IgD-negative memory B cell (primary cell): Measurements from ENCODE around the gene EEF1A1. TPM values are rescaled to one million over a fixed set of nuclear protein-coding genes. Genes with fewer than 3 reads are reported as not detected.
"Not testable (repeated sequence)": the region's sequence is repeated elsewhere in the genome, so short reads cannot be mapped to it uniquely, and the experiment has no call there.

Experiments used
- H3K27ac Mint-ChIP-seq, 3 donors: one replicate each; pipeline ENCODE4 v1.8.0; 2020 to 2022; ENCODE audit warnings: mild to moderate bottlenecking in 3 of 3, mixed read lengths in 3 of 3, moderate library complexity in 1 of 3
- H3K27me3 Mint-ChIP-seq: one replicate; pipeline ENCODE4 v1.8.0; 2021; ENCODE audit warnings: mixed read lengths
- H3K36me3 Mint-ChIP-seq: one replicate; pipeline ENCODE4 v1.8.0; 2020; ENCODE audit warnings: mild to moderate bottlenecking, mixed read lengths
- H3K4me1 Mint-ChIP-seq, 3 donors: one replicate each; pipeline ENCODE4 v1.8.0; 2020 to 2022; ENCODE audit warnings: mixed read lengths in 3 of 3, mild to moderate bottlenecking in 1 of 3
- H3K4me3 Mint-ChIP-seq, 4 donors: one replicate each; pipeline ENCODE4 v1.8.0; 2020 to 2022; ENCODE audit warnings: mild to moderate bottlenecking in 4 of 4, mixed read lengths in 4 of 4, moderate library complexity in 3 of 4
- H3K9me3 Mint-ChIP-seq, 3 donors: one replicate each; pipeline ENCODE4 v1.8.0; 2020 to 2021; ENCODE audit warnings: mixed read lengths in 3 of 3, mild to moderate bottlenecking in 1 of 3
- polyA plus RNA-seq: library from polyadenylated mRNA; unstranded; fragments of 300-500 nt; fragmentation: Illumina TruSeq; gene quantifications from one replicate; pipeline ENCODE4 v1.2.3, GENCODE V29; 2021

EEF1A1 gene
- polyA plus RNA-seq, 1 donor from 2014 or later = 11,514 TPM

DNA sequence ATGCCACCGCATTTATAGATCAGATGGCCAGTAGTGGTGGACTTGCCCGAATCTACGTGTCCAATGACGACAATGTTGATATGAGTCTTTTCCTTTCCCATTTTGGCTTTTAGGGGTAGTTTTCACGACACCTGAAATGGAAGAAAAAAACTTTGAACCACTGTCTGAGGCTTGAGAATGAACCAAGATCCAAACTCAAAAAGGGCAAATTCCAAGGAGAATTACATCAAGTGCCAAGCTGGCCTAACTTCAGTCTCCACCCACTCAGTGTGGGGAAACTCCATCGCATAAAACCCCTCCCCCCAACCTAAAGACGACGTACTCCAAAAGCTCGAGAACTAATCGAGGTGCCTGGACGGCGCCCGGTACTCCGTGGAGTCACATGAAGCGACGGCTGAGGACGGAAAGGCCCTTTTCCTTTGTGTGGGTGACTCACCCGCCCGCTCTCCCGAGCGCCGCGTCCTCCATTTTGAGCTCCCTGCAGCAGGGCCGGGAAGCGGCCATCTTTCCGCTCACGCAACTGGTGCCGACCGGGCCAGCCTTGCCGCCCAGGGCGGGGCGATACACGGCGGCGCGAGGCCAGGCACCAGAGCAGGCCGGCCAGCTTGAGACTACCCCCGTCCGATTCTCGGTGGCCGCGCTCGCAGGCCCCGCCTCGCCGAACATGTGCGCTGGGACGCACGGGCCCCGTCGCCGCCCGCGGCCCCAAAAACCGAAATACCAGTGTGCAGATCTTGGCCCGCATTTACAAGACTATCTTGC, 725 bp downstream of the EEF1A1 start:
- no peaks in the 10 kb centered on the region for H3K9me3 Mint-ChIP-seq
- peak overlapping the region; percentile 95 to 99 (median 99) for H3K27ac Mint-ChIP-seq
- peak overlapping the region; percentile 92 to 97 (median 94) for H3K4me3 Mint-ChIP-seq
- H3K36me3 Mint-ChIP-seq = peaks cover 17% of the 10 kb centered on the region
- H3K27me3 Mint-ChIP-seq = no peaks in the 10 kb centered on the region
- peaks cover 38 to 54% (median 45%) of the 10 kb centered on the region in 3 donors for H3K4me1 Mint-ChIP-seq

DNA sequence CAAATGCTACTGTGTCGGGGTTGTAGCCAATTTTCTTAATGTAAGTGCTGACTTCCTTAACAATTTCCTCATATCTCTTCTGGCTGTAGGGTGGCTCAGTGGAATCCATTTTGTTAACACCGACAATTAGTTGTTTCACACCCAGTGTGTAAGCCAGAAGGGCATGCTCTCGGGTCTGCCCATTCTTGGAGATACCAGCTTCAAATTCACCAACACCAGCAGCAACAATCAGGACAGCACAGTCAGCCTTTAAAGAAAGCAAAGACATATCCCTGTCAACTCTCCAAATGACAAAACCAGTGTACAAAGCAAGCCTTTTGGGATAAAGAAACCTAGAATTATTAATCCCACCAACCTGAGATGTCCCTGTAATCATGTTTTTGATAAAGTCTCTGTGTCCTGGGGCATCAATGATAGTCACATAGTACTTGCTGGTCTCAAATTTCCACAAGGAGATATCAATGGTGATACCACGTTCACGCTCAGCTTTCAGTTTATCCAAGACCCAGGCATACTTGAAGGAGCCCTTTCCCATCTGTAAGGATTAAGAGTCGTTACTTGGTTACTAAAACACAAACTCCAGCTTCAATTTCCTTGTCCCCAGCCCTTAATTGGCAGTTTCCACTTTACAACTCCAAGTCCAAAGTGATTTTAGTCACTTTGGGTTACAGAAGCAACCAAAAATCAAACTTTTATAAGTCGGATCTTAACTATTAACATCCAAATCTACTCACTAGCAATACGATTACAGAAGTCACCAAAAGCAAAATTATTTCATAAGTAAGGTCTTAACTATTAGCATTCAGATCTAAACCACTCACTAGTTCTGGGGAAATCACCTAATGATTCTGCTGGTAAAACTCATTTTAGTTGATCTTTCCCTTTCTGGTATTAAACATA, 1.6 kb downstream of the EEF1A1 start:
- not testable (repeated sequence) for H3K27me3 Mint-ChIP-seq, H3K9me3 Mint-ChIP-seq
- Mint-ChIP-seq H3K36me3 (peaks cover 17% of the 10 kb centered on the region), H3K4me1 (peaks cover 43 to 56% (median 49%) of the 10 kb centered on the region in 3 donors), H3K27ac (peak overlapping the region; percentile 95 to 99 (median 99)), H3K4me3 (peak overlapping the region; percentile 92 to 97 (median 94))

DNA sequence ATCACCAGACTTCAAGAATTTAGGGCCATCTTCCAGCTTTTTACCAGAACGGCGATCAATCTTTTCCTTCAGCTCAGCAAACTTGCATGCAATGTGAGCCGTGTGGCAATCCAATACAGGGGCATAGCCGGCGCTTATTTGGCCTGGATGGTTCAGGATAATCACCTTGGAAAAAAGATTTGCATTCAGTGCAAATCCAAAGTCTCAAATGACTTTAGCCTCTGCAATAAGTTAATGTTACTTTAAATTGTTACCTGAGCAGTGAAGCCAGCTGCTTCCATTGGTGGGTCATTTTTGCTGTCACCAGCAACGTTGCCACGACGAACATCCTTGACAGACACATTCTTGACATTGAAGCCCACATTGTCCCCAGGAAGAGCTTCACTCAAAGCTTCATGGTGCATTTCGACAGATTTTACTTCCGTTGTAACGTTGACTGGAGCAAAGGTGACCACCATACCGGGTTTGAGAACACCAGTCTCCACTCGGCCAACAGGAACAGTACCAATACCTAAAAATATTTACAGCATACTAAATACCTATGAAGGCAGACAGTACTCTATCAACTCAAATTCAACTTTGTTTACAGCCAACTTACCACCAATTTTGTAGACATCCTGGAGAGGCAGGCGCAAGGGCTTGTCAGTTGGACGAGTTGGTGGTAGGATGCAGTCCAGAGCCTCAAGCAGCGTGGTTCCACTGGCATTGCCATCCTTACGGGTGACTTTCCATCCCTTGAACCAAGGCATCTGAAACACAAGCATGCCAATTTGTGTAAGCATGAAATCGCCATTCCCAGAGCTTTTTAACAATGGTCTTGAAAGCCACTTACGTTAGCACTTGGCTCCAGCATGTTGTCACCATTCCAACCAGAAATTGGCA, 2.5 kb downstream of the EEF1A1 start:
- peak overlapping the region; percentile 92 to 97 (median 94) for H3K4me3 Mint-ChIP-seq
- H3K4me1 Mint-ChIP-seq = peaks cover 37 to 53% (median 46%) of the 10 kb centered on the region in 3 donors
- H3K27me3 Mint-ChIP-seq, H3K9me3 Mint-ChIP-seq: not testable (repeated sequence)
- H3K36me3 Mint-ChIP-seq = peaks cover 18% of the 10 kb centered on the region
- H3K27ac Mint-ChIP-seq = peak overlapping the region; percentile 73 to 99 (median 95)

DNA sequence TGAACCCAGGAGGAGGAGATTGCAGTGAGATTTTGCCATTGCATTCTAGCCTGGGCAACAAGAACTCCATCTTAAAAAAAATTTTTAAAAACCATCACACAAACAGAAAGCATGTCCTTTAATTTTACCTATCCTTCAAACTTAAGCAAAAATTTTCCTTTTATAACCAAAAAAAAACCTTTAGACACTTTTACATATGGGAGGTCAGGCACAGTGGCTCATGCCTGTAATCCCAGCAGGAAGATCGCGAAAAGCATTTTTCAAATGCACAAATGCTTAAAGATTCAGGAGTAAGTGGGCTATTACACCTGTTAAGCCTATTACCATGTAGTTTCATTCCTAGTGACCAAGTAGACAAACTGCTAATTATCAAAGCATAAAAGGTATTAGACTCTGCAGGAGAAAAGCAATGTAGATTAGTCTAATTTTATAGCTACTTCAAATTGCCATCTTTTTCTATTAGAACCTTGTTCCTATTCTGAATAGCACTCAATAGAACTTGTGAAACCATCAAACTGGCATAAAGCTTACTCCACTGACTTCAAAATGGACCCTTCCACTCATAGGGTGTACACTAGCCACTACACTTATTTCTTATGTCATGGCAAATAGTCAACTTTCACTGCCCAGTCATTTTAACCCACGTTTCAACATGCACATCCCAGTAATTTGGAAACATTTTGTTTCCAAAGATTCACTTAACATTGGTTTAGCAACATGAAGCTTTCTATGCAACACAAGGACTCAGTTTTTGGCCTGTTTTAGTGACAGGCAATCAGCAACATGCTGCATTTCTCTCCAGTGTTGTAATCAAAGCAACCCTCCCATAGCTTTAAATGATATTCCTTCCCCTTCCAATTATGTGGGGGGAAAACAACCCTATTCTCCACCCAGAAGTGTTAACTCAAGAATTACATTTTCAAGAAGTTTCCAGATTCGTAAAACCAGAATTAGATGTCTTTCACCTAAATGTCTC, 4.0 kb downstream of the EEF1A1 start:
- Mint-ChIP-seq H3K36me3 (peaks cover 22% of the 10 kb centered on the region), H3K27me3 (no peaks in the 10 kb centered on the region), H3K27ac (peak overlapping the region; percentile 84 to 95 (median 90)), H3K4me1 (peaks cover 39 to 52% (median 46%) of the 10 kb centered on the region in 3 donors), H3K9me3 (no peaks in the 10 kb centered on the region), H3K4me3 (peak overlapping the region; percentile 49 to 80 (median 62))

DNA sequence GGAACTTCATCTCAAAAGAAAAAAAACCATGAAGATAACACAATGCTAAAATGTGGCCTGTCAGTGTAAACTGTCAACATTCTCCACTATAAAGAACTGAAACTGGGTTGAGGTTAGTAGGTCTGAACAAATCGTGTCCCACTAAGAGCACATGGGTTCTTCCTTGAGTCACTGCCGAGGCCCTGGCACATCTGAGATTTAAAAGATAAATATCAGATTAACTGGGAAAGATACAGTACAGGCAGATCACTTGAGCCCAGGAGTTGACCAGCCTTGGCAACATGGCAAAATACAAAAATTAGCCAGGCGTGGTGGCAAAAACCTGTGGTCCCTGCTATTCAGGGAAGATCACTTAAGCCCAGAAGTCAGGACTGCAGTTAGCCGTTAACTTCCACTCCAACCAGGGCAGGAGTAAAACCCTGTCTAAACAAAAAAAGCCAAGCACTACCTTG, 5.6 kb downstream of the EEF1A1 start:
- Mint-ChIP-seq H3K27me3 (no peaks in the 10 kb centered on the region), H3K9me3 (no peaks in the 10 kb centered on the region), H3K27ac (peak overlapping the region; percentile 84 to 95 (median 90)), H3K4me3 (peak overlapping the region; percentile 12 to 87 (median 82)), H3K4me1 (peaks cover 43 to 47% (median 47%) of the 10 kb centered on the region in 3 donors), H3K36me3 (peaks cover 22% of the 10 kb centered on the region)

DNA sequence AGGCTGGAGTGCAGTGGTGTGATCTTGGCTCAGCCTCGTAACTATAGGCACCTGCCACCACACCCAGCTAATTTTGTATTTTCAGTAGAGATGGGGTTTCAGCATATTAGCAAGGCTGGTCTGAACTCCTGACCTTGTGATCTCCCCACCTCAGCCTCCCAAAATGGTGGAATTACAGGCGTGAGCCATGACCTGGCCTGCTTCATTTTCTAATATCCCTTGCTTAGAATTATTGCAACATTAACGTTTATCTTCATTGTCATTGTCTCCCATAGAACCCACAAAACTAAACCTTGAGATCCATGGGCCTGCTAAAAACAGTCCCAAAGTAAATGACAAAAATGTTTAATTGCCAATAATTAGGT, 6.1 kb downstream of the EEF1A1 start:
- Mint-ChIP-seq H3K9me3 (no peaks in the 10 kb centered on the region), H3K4me3 (peak overlapping the region in 3 of 4 donors; percentile 80 to 87 (median 84)), H3K36me3 (peaks cover 18% of the 10 kb centered on the region), H3K27ac (peak overlapping the region; percentile 84 to 95 (median 90)), H3K4me1 (peaks cover 43 to 47% (median 43%) of the 10 kb centered on the region in 3 donors), H3K27me3 (no peaks in the 10 kb centered on the region)

DNA sequence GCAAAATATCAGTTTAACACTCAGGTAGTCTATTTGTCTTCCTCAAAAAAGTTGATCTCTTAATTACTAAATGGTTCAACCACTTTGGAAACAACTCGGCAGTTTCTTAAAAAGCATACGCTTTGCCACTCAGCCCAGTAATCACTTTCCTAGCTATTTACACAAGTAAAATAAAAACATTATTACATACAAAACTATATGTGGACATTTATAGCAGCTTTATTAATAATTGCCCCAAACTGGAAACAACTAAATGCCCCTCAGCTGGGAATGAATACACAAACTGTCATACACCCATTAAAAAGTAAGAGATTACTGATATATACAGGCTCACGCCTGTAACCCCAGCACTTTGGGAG, 7.4 kb downstream of the EEF1A1 start:
- Mint-ChIP-seq H3K4me1 (peaks cover 36 to 41% (median 40%) of the 10 kb centered on the region in 3 donors), H3K36me3 (peaks cover 15% of the 10 kb centered on the region), H3K27ac (peak overlapping the region; percentile 11 to 84 (median 63)), H3K4me3 (no peak overlapping the region), H3K9me3 (no peaks in the 10 kb centered on the region), H3K27me3 (no peaks in the 10 kb centered on the region)

DNA sequence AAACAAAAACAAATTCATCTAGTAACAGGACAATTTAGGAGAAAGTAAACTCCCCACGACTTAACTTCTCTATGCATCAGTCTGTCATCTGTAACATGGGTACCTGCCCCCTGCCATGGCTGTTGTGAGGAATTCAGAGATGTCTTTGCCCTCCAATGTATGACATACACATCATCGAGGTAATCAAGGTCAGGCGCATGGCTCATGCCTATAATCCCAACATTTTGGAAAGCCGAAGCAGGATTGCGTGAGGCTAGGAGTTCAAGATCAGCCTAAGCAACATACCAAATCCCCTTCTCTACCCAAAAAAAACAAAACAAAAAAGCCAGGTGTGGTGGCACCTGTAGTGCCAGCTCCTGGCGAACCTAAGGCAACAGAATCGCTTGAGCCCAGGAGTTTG, 9.0 kb downstream of the EEF1A1 start:
- Mint-ChIP-seq H3K36me3 (peaks cover 8% of the 10 kb centered on the region), H3K27me3 (no peaks in the 10 kb centered on the region), H3K9me3 (no peaks in the 10 kb centered on the region), H3K27ac (peak overlapping the region in 1 of 3 donors; percentile 59), H3K4me3 (peak overlapping the region in 1 of 4 donors; percentile 18), H3K4me1 (peaks cover 29 to 33% (median 30%) of the 10 kb centered on the region in 3 donors)

DNA sequence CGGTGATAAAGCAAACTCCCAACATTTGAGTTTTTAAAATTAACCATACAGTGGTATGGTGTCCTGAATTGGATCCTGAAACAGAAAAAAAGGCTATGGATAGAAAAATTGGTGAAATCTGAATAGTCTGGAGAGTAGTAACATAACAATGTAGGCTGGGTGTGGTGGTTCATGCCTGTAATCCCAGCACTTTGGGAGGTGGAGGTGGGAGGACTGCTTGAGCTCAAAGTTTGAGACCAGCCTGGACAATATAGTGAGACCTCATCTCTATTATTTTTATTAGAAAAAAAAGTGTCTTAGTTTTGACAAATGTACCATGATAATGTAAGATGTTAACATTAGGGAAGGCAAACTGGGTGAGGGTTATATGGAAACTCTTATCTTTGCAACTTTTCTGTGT, 11.0 kb downstream of the EEF1A1 start:
- H3K27ac Mint-ChIP-seq = peak overlapping the region in 2 of 3 donors; percentile 19 to 62
- H3K4me1 Mint-ChIP-seq = peaks cover 13 to 14% (median 13%) of the 10 kb centered on the region in 3 donors
- no peak overlapping the region for H3K4me3 Mint-ChIP-seq
- no peaks in the 10 kb centered on the region for H3K27me3 Mint-ChIP-seq
- H3K9me3 Mint-ChIP-seq = no peaks in the 10 kb centered on the region
- H3K36me3 Mint-ChIP-seq = peaks cover 5% of the 10 kb centered on the region

DNA sequence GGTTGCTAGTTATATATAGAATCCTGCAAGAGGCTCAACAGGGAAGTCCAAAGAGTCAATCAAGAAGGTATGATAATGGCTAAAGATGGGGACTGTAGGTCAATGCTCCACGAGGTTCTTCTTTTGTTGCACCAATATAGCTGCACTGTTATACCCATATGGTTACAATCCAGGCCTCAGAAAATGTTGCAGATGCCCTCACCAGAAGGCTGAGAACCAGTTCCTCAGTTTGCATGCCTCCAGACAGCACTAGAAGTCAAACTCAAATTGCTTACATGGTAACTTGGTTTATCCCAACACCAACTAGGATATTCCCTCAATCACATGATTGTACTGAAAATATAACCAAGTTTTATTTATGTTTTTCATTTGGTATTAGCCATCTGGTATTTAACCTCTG, 12.1 kb downstream of the EEF1A1 start:
- Mint-ChIP-seq H3K4me1 (peaks cover 8 to 12% (median 11%) of the 10 kb centered on the region in 3 donors), H3K27me3 (no peaks in the 10 kb centered on the region), H3K36me3 (peaks cover 11% of the 10 kb centered on the region), H3K27ac (peak overlapping the region in 1 of 3 donors; percentile 35), H3K9me3 (no peaks in the 10 kb centered on the region), H3K4me3 (no peak overlapping the region)

DNA sequence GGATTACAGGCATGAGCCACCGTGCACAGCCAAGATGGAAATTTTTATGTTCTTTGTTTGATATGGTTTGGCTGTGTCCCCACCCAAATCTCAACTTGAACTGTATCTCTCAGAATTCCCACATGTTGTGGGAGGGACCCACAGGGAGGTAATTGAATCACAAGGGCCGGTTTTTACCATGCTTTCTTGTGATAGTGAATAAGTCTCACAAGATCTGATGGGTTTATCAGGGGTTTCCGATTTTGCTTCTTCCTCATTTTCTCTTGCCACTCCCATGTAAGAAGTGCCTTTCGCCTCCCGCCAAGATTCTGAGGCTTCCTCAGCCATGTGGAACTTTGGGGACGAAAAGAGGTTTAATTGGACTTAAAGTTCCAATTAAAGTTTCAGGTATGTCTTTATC, 14.6 kb downstream of the EEF1A1 start:
- peaks cover 4 to 6% (median 5%) of the 10 kb centered on the region in 3 donors for H3K4me1 Mint-ChIP-seq
- no peak overlapping the region for H3K4me3 Mint-ChIP-seq
- no peaks in the 10 kb centered on the region for H3K27me3 Mint-ChIP-seq
- H3K9me3 Mint-ChIP-seq = no peaks in the 10 kb centered on the region
- H3K36me3 Mint-ChIP-seq = peaks cover 10% of the 10 kb centered on the region
- no peak overlapping the region for H3K27ac Mint-ChIP-seq

DNA sequence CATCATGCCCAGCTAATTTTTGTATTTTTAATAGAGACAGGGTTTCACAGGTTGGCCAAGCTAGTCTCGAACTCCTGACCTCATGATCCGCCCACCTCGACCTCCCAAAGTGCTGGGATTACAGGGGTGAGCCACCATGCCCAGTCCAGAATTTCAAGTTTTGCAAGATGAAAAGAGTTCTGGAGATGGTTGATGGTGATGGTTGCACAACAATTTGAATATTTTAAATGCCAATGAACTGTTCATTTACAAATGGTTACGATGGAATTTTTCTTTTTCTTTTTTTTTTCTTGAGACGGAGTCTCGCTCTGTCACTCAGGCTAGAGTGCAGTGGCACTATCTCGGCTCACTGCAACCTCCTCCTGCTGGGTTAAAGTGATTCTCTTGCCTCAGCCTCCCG, 15.1 kb downstream of the EEF1A1 start:
- not testable (repeated sequence) for H3K27ac Mint-ChIP-seq, H3K4me1 Mint-ChIP-seq, H3K27me3 Mint-ChIP-seq, H3K36me3 Mint-ChIP-seq, H3K4me3 Mint-ChIP-seq, H3K9me3 Mint-ChIP-seq

DNA sequence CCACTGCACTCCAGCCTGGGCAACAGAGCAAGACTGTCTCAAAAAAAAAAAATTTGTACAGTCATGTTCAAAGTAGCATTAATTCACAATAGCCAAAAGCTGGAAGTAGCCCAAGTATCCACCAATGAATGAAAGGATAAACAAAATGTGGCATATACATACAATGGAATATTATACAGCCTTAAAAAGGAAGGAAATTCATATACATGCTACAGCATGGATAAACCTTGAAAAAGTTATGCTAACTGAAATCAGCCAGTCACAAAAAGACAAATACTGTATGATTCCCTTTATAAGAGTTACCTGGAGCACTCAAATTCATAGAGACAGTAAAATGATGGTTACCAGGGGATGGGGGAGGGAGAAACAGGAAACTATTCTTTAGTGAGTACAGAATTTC, 15.7 kb downstream of the EEF1A1 start:
- no peaks in the 10 kb centered on the region for H3K27me3 Mint-ChIP-seq
- H3K9me3 Mint-ChIP-seq = no peaks in the 10 kb centered on the region
- H3K27ac Mint-ChIP-seq = no peak overlapping the region
- H3K36me3 Mint-ChIP-seq = peaks cover 10% of the 10 kb centered on the region
- H3K4me3 Mint-ChIP-seq = no peak overlapping the region
- peaks cover 2 to 5% (median 4%) of the 10 kb centered on the region in 3 donors for H3K4me1 Mint-ChIP-seq
